HCT116 (cell line): ENCODE data around the gene POLR3A. TPM values are rescaled to one million over a fixed set of nuclear protein-coding genes. Genes with fewer than 3 reads are reported as not detected.

Experiments used
- ATAC-seq: fragments of 200-7000 bp; cut with Tn5 transposase; 2 replicates; pipeline ENCODE4 v1.9.1; 2020; ENCODE audit warnings: mild to moderate bottlenecking, moderate library complexity
- BruUV-seq: library from RNA; stranded (reverse); fragments of 400-500 nt; replicated peaks from 2 replicates; lab custom pipeline; 2021; lab: Mats Ljungman, UMichigan
- CTCF ChIA-PET: fragments of 300-600 bp; sonication (Branson Sonifier 250); formaldehyde crosslinking; loops from one replicate; lab custom pipeline; 2021; ENCODE audit warnings: antibody characterized with exemption; lab: Charles Lee
- POLR2A ChIA-PET: fragments of 300-600, 350-600 bp; sonication (Branson Sonifier 250); formaldehyde crosslinking; loops from one replicate; lab custom pipeline; 2021; ENCODE audit warnings: antibody characterized with exemption; lab: Charles Lee
- RAD21 ChIA-PET, 2 experiments: fragments of 300-600 bp; sonication (Branson Sonifier 250); formaldehyde crosslinking; loops; one replicate each; lab custom pipeline; 2023; ENCODE audit warnings: low total read pairs in 2 of 2; ENCODE audit not compliant: uncharacterized antibody in 2 of 2, unreplicated experiment in 2 of 2, low non-redundant PET in 1 of 2; lab: Charles Lee
- DNase-seq: peaks from one replicate; pipeline ENCODE4 v3.0.0-alpha.2; 2010; ENCODE audit warnings: low read depth, low spot score
- H2AFZ ChIP-seq: fragments of 200-600 bp; shearing (Covaris generic), sonication (generic); 2 replicates; pipeline ENCODE4 v1.6.1; 2017; ENCODE audit warnings: low read depth, mixed run types, mixed read lengths, antibody characterized with exemption, low read length; ENCODE audit not compliant: poor library complexity, severe bottlenecking
- H3K27ac ChIP-seq: 2 replicates; pipeline ENCODE4 v1.5.1; 2012; ENCODE audit warnings: low read depth, low read length
- H3K27me3 ChIP-seq: fragments of 200-600 bp; sonication (generic); 2 replicates; pipeline ENCODE4 v1.6.1; 2016; ENCODE audit warnings: mixed run types, low read length, mixed read lengths; ENCODE audit not compliant: insufficient read depth
- H3K36me3 ChIP-seq, 2 experiments: fragments of 200-500 bp in 1 of 2; fragments of 200-600 bp in 1 of 2; sonication (Bioruptor generic) in 1 of 2; sonication (generic) in 1 of 2; 2 replicates each; pipeline versions ENCODE4 v1.5.1 to v1.6.1; 2014 to 2016; ENCODE audit warnings: low read length in 2 of 2, inconsistent platforms in 1 of 2, mixed read lengths in 1 of 2, mixed run types in 1 of 2; ENCODE audit not compliant: insufficient read depth in 2 of 2, control insufficient read depth in 1 of 2
- H3K4me1 ChIP-seq, 2 experiments: fragments of 200-600 bp in 1 of 2; sonication (generic) in 1 of 2; 2 replicates each; pipeline versions ENCODE4 v1.5.1 to v1.6.1; 2012 to 2017; ENCODE audit warnings: low read length in 2 of 2, inconsistent platforms in 1 of 2, mild to moderate bottlenecking in 1 of 2, mixed read lengths in 1 of 2, mixed run types in 1 of 2, moderate library complexity in 1 of 2; ENCODE audit not compliant: insufficient read depth in 2 of 2, control insufficient read depth in 1 of 2
- H3K4me2 ChIP-seq: fragments of 200-600 bp; sonication (generic); 2 replicates; pipeline ENCODE4 v1.6.1; 2017; ENCODE audit warnings: mixed run types, low read length, mixed read lengths
- H3K4me3 ChIP-seq, 2 experiments: fragments of 200-600 bp in 1 of 2; sonication (generic) in 1 of 2; replicated peaks in 1 of 2; 2 replicates each; pipeline ENCODE4 v1.5.1; 2011 to 2016; ENCODE audit warnings: low read length in 2 of 2, control low read depth in 1 of 2, low read depth in 1 of 2, mild to moderate bottlenecking in 1 of 2, mixed read lengths in 1 of 2, mixed run types in 1 of 2
- H3K79me2 ChIP-seq: fragments of 200-600 bp; sonication (generic); 2 replicates; pipeline ENCODE4 v1.6.1; 2017; ENCODE audit warnings: mild to moderate bottlenecking, mixed run types, low read length, moderate library complexity, mixed read lengths; ENCODE audit not compliant: insufficient read depth
- H3K9ac ChIP-seq: fragments of 200-600 bp; sonication (generic); 2 replicates; pipeline ENCODE4 v1.6.1; 2016; ENCODE audit warnings: low read length, mixed read lengths
- H3K9me2 ChIP-seq: fragments of 200-600 bp; sonication (generic), shearing (Covaris generic); 2 replicates; pipeline ENCODE4 v1.6.1; 2017; ENCODE audit warnings: mixed run types, mild to moderate bottlenecking, moderate library complexity; ENCODE audit not compliant: insufficient read depth
- H3K9me3 ChIP-seq, 2 experiments: fragments of 200-500 bp in 1 of 2; fragments of 200-600 bp in 1 of 2; sonication (Bioruptor generic) in 1 of 2; sonication (generic) in 1 of 2; 2 replicates each; pipeline ENCODE4 v1.6.1; 2014 to 2017; ENCODE audit warnings: low read length in 2 of 2, mixed read lengths in 2 of 2, inconsistent platforms in 1 of 2, low read depth in 1 of 2, mild to moderate bottlenecking in 1 of 2, mixed run types in 1 of 2, moderate library complexity in 1 of 2; ENCODE audit not compliant: control insufficient read depth in 1 of 2, insufficient read depth in 1 of 2
- H4K20me1 ChIP-seq: fragments of 200-600 bp; sonication (generic), shearing (Covaris generic); 2 replicates; pipeline ENCODE4 v1.6.1; 2017; ENCODE audit warnings: mixed run types, mild to moderate bottlenecking, moderate library complexity; ENCODE audit not compliant: insufficient read depth
- ELF1 ChIP-seq: IDR thresholded peaks from 2 replicates; pipeline ENCODE4 v1.6.1; 2012; ENCODE audit warnings: low read depth, borderline replicate concordance
- FOSL1 ChIP-seq: IDR thresholded peaks from 2 replicates; pipeline ENCODE4 v1.6.1; 2012; ENCODE audit warnings: low read depth
- JUND ChIP-seq: IDR thresholded peaks from 2 replicates; pipeline ENCODE4 v1.6.1; 2012
- POLR2A ChIP-seq: IDR thresholded peaks from 2 replicates; pipeline ENCODE4 v1.7.0; 2011; ENCODE audit warnings: borderline replicate concordance; ENCODE audit not compliant: insufficient read depth, insufficient read length; ENCODE audit errors: extremely low read depth
- SIN3A ChIP-seq: IDR thresholded peaks from 2 replicates; pipeline ENCODE4 v1.6.1; 2012; ENCODE audit warnings: low read depth
- SRF ChIP-seq: IDR thresholded peaks from 2 replicates; pipeline ENCODE4 v1.6.1; 2012; ENCODE audit warnings: low read depth
- YY1 ChIP-seq: IDR thresholded peaks from 2 replicates; pipeline ENCODE4 v1.6.1; 2011; ENCODE audit warnings: low read length, low read depth, moderate library complexity, mild to moderate bottlenecking; ENCODE audit not compliant: insufficient replicate concordance; ENCODE audit errors: extremely low read depth
- ZNF274 ChIP-seq: fragments of 200-500 bp; sonication (Bioruptor generic); IDR thresholded peaks from 2 replicates; pipeline ENCODE4 v1.6.1; 2014; ENCODE audit warnings: mild to moderate bottlenecking, low read depth, low read length, inconsistent platforms
- intact Hi-C: fragments of 100-400 bp; cut with micrococcal nuclease; formaldehyde crosslinking; loops from 2 replicates; pipeline ENCODE4 v1.10.0; 2022
- total RNA-seq: library from RNA; stranded (reverse); gene quantifications from one replicate; pipeline ENCODE4 v1.2.1, GENCODE V29; 2021; ENCODE audit not compliant: unreplicated experiment
- TF ChIP-seq, protein P1 (sequence below): IDR thresholded peaks from 2 replicates; pipeline ENCODE4 v1.6.1; 2012
- TF ChIP-seq, protein P2 (sequence below): IDR thresholded peaks from 2 replicates; pipeline ENCODE4 v1.6.1; 2012; ENCODE audit warnings: low read depth

The POLR3A gene
- total RNA-seq, 1 experiment from 2014 or later: 26.6 TPM

GRCh38 chr10:78066728-78067430, 37.6 kb upstream of the POLR3A start:
- H3K4me1 ChIP-seq: no peaks in the 10 kb centered on the region
- no peaks in the 10 kb centered on the region for H3K9me3 ChIP-seq
- no TSS peak for BruUV-seq
- RAD21 ChIA-PET: no interaction called here
- POLR2A ChIA-PET: no interaction called here
- H2AFZ ChIP-seq: no peak overlapping the region
- H3K27ac ChIP-seq: no peak overlapping the region
- ATAC-seq (no peak), DNase-seq (no peak)
- no peak overlapping the region for H3K4me3 ChIP-seq
- H3K79me2 ChIP-seq: no peaks in the 10 kb centered on the region
- no peaks in the 10 kb centered on the region for H3K27me3 ChIP-seq
- H3K9me2 ChIP-seq: no peaks in the 10 kb centered on the region
- H3K36me3 ChIP-seq: no peaks in the 10 kb centered on the region
- CTCF ChIA-PET: interaction anchor here (0.6 kb wide), 1 partner anchor 19 kb away, joined by 3 read pairs; no protein-coding TSS in a partner anchor
- intact Hi-C loops: no loop called here
- TF ChIP-seq ELF1 (no peak), SIN3A (no peak), FOSL1 (no peak), JUND (no peak), SRF (no peak), ZNF274 (no peak), POLR2A (no peak), YY1 (no peak)
- TF ChIP-seq, protein P1, sequence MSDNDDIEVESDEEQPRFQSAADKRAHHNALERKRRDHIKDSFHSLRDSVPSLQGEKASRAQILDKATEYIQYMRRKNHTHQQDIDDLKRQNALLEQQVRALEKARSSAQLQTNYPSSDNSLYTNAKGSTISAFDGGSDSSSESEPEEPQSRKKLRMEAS: no peak
- TF ChIP-seq, protein P2, sequence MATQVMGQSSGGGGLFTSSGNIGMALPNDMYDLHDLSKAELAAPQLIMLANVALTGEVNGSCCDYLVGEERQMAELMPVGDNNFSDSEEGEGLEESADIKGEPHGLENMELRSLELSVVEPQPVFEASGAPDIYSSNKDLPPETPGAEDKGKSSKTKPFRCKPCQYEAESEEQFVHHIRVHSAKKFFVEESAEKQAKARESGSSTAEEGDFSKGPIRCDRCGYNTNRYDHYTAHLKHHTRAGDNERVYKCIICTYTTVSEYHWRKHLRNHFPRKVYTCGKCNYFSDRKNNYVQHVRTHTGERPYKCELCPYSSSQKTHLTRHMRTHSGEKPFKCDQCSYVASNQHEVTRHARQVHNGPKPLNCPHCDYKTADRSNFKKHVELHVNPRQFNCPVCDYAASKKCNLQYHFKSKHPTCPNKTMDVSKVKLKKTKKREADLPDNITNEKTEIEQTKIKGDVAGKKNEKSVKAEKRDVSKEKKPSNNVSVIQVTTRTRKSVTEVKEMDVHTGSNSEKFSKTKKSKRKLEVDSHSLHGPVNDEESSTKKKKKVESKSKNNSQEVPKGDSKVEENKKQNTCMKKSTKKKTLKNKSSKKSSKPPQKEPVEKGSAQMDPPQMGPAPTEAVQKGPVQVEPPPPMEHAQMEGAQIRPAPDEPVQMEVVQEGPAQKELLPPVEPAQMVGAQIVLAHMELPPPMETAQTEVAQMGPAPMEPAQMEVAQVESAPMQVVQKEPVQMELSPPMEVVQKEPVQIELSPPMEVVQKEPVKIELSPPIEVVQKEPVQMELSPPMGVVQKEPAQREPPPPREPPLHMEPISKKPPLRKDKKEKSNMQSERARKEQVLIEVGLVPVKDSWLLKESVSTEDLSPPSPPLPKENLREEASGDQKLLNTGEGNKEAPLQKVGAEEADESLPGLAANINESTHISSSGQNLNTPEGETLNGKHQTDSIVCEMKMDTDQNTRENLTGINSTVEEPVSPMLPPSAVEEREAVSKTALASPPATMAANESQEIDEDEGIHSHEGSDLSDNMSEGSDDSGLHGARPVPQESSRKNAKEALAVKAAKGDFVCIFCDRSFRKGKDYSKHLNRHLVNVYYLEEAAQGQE: no peak
- H3K9ac ChIP-seq: no peak overlapping the region
- H3K4me2 ChIP-seq: no peak overlapping the region
- no peaks in the 10 kb centered on the region for H4K20me1 ChIP-seq
